ACHN (cell line): Measurements from ENCODE around the gene CHST12.

ENCODE experiments used
- DNase-seq: peaks from one replicate; pipeline ENCODE4 v3.0.0-alpha.2; 2015
- in situ Hi-C: cut with HindIII; loops from 2 replicates; pipeline ENCODE4 v1.10.0; 2017; ENCODE audit warnings: low sequenced_read_pairs, low pct_ligation_motif_present, low pct_unique_long_range_greater_than_20kb

Gene CHST12

DNA sequence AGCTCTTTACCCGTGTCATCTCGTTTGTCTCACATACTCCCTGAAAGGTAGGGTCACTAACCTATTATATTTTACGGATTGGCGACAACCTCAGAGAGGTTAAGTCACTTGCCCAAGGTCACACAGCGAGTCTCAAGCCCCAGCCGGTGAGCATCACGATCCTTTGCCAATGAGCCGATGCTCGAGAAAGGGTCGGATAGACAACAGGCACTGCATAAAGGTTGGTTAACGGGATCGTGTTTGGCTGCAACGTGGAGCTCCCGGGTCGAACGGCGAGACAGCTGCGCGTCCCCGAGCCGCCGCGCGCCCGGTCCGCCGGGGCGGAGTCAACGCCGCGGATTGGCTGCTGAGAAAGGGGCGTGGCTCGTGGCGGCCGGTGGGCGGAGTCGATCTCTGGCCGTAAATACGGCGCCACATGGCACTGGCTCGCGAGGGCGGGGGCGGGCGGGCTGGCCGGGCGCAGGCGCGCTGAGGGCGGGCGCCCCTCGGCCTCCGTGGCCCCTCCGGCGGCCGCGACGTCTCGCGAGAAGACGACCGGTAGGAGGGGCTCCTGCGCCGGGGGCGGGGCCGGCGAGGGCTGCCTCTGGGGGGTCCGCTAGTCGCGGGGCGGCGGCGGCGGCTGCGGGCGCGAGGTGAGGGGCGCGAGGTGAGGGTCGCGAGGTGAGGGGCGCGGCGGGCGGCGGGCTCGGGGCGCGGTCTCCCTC, at the start of gene CHST12:
CHST12 (plus strand) TSS at position 598 of the 704 bp plus-strand sequence. CDS start 29,029 bp downstream, outside the sequence.
- in situ Hi-C loops, result no loop called here
- peak; percentile 96 for DNase-seq

DNA sequence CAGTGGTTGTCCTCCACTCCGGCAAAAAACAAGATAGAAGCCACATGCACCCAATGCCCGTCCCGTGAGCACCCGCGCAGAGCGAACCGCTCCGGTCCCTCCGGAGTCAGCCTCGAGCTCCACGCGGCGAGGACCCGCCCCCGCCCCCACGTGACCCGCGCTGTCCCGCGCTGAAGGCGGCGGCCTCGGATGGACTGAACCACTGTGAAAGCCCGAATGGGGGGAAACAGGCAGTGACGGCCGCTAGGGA, 49.5 kb upstream of the CHST12 start:
- in situ Hi-C loops, result no loop called here
- peak; percentile 92 for DNase-seq

DNA sequence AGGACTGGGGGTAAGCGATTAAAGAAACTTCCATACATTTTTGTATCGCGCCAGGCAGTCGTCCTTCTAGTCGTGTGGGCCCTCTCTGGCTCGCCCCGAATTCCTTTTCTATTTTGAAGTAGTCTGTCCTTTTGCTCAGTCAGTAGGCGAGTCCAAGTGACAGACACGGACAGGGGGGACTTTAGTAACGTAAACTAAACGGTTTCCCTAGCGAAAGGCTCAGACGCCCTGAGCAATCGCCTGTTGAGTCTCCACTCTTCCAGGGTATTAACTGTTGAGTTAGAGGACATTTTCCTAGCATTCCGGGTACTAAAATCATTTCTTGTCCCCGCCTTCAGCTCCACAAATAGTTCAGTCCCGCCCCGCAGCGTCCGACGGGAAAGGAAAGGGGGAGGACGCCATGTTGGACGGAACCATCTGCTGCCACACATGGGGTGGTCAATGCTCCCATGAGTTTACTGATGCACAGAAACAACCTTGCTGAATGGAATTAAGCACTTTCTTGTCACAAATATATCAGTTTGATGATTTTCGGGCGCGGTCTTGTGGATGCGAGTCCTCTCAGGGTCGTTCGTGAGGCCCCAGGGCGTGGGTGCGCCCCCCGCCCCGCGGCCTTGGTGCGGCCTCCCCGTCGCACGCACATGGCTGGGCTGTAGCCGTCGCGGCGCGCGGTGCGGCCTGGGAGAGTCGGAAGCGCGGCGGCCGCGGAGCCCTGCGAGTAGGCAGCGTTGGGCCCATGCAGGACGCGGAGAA, 49.0 kb upstream of the CHST12 start, which contains the start of gene EIF3B:
EIF3B (plus strand) TSS at position 642 of the 753 bp plus-strand sequence; CDS start at position 737, 95 bp downstream.
- in situ Hi-C loops, result no loop called here
- peak; percentile 96 for DNase-seq

DNA sequence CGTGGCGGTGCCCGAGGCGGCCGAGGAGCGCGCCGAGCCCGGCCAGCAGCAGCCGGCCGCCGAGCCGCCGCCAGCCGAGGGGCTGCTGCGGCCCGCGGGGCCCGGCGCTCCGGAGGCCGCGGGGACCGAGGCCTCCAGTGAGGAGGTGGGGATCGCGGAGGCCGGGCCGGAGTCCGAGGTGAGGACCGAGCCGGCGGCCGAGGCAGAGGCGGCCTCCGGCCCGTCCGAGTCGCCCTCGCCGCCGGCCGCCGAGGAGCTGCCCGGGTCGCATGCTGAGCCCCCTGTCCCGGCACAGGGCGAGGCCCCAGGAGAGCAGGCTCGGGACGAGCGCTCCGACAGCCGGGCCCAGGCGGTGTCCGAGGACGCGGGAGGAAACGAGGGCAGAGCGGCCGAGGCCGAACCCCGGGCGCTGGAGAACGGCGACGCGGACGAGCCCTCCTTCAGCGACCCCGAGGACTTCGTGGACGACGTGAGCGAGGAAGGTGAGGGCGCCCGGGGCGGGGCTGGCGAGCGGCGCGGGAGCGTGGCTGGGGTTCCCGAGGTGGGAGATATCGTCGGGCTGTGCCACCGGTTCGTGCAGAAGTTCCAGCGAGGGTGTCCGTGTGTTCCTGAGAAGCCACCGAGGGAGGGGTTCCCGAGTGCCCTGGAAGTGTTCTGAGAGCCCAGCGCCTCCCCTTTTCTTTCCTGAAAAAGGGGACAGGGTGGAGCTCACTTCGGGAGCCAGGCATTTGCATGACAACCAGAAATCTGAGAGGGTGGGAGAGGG, 48.3 kb upstream of the CHST12 start:
- in situ Hi-C loops, result no loop called here
- peak; percentile 26 for DNase-seq

DNA sequence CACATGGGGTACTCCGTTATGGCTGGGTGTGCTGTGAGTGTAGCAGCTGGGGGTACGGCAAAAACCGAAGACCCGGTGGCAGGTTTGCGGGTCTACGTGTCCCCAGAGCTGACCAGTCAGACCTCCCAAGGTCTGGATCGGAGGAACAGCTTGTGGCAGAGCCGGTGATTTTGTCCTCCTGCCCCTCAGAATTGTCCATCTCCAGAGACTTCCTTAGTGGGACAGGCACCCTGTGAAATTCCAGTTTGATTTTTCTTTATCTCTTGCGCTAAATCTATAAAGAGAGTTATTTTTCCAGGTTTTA, 47.8 kb upstream of the CHST12 start:
- in situ Hi-C loops, result no loop called here
- peak; percentile 22 for DNase-seq

DNA sequence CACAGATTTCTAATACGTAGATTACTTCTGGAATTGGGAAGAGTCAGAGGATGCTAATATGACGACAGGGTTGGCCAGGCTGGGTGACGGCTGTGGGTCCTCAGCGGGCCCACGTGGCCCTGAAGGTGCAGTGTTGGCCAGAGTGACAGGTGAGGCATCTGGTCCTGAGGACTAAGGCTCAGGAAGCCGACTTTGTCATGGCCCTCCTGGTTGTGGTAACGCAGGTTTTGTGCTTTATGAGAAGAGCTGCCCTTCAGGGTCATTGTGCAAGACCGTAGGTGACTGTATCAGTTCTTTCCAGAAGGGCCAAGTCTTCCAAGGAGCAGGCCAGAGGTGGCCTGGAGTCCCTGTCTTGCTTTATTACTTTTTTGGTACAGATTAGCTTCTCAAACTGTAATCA, 46.2 kb upstream of the CHST12 start:
- DNase-seq, result no peak
- in situ Hi-C loops, result no loop called here

DNA sequence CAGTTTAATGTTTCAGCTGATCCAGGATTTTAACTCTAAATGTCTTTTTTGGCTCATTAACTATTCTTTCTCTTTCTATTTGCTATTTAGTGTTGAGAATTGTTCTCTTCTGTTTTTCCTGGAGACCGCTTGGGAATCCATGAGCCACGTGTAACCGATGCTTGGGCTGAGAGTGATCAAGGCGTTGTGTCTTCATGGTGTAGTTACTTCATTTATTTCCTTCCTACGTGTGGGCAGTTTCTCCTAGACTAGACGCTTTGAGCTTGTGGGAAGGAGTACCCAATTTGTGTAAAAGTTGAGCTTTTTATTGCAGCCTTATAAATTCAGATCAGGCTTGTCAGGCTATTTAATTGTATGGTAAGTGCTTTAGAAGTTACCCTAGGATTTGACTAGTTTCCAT, 45.8 kb upstream of the CHST12 start:
- no peak for DNase-seq
- in situ Hi-C loops, result no loop called here

DNA sequence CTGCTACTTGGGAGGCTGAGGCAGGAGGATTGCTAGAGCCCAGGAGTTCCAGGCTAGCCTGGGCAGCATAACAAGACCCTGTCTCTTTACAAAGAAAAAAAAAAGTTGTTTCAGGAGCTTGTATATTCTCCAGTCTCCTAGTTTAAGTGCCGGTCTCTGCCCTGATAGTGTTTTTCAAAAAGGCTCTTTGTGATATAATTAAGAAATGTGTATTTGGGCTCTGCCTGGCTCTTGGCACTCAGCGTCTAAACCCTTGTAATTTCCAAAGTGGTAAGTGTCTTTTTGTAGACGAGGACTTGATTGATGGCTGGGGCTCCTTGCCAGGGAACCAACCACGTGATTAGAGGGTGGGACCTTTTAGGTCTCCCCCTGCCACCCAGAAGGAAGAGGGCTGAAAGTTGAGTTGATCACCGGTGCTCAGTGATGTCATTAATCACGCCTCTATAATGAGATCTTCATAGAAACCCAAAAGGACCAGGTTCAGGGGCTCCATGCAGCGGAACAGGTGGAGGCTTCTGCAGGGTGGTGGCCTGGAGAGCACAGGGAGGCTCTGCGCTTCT, 44.4 kb upstream of the CHST12 start:
- no peak for DNase-seq
- in situ Hi-C loops, result no loop called here

DNA sequence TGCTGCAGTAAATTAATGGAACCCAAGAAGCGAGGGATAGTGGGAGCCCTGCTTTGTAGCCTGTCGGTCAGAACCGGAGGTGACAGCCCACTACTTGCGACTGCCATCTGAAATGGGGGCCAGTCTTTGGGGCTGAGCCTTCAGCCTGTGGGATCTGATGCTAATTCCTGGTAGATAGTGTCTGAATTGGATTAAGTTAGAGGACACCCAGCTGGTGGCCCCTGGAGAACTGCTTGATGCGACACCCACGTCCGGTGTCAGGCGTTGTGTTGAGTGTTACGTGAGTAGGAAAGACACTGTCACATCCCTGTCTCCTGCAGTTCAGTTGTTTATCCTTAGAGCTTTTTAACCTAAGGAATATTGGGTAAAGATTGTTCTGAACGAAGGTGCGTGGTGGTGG, 43.8 kb upstream of the CHST12 start:
- in situ Hi-C loops, result no loop called here
- DNase-seq, result no peak

DNA sequence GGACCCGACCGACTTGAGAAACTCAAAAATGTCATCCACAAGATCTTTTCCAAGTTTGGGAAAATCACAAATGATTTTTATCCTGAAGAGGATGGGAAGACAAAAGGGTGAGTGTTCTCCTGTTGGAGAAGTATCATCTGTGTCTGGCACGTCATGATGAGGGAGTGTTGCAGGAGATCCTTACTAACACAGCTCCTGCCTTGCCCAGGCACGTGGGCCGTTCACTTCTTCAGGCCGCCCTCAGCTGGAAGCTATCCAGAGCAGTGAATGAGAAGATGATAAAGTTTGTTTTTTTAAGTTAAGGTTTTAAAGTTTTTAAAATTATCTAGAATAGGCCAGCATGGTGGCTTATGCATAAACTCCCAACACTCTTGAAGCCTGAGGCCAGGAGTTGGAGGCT, 42.6 kb upstream of the CHST12 start:
- in situ Hi-C loops, result no loop called here

DNA sequence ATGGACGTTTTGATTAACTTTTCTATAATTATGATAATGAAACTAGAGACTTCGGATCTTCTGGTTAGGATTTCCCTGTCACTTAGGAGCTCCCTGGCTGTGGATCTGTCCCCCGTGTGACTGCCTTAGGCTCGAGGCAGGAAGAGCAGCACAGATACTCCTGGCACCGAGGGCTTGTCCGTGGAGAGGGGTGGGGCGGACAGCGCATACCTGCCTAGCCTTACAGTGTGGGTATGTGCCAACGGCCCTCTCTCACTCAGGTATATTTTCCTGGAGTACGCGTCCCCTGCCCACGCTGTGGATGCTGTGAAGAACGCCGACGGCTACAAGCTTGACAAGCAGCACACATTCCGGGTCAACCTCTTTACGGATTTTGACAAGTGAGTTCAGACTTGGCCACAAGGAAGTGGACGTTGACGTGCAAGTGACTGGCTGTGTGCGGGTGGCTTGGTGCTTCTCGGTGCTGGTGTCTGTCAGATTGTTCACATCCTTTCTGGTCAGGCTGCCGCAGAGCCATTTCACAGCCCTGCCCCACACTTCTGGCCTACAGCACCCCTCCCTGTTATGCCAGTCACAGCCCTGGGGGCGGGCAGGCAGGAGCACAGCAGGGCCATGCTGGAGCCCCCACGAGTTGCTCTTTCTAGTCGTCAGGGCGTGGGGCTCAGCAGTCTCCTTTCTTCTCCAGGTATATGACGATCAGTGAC, 40.9 kb upstream of the CHST12 start:
- in situ Hi-C loops, result no loop called here
- no peak for DNase-seq

More for the DNA sequence above, 42.6 kb upstream of the CHST12 start:
- DNase-seq, result no peak

DNA sequence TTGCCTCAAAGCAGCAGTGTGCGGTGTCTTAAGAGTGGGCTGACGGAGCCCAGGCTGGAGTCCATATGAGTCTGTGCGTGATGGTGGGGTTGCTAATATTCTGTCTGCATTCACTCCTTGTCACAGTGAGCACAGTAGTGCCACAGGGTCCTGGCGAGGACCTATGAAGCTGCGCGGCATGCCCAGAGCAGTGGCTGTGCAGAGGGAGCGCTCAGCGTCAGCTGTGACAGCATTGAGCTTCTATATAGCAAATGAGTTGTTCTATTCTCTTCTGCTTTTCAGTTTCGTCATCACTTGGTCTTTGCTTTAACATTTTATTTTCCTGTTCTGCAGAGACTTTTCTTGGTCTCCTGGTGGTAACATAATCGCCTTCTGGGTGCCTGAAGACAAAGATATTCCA, 34.3 kb upstream of the CHST12 start:
- in situ Hi-C loops, result no loop called here
- no peak for DNase-seq

DNA sequence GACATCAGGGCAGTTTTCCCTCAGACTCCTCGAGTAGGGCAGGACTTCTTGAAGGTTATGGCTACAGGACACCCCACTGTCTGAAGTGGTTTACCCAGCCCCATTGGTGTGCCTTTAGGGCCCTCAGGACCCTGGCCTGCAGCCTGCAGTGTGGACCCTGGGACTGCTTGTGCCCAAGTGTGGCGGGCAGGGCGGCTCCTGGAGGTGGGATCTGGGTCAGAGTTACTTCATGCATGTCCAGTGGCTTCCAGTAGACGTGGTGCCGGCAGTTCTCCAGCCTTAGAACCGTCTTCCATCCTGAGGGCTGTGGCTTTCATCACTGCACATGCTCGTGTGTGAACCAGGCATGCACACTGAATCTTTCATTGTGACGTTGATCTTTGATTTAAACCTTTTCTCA, 32.1 kb upstream of the CHST12 start:
- DNase-seq, result no peak
- in situ Hi-C loops, result no loop called here

DNA sequence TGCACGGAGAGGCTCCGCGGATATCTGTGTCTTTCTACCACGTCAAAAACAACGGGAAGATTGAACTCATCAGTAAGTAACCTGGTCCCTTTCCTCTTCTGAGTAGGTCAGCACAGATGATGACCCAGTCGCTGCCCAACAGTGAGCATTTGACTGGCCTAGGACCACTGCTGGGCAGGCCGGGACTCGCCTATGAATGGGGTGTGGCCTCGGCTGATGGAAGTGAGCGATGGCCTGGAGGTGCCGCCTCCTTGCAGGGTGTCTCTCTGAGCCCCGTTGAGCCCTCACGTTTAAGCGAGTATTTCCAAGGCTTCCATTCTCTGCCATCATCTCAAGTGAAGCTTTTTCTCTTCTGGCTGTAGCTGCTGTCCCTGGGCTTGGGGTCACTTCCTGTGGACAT, 30.7 kb upstream of the CHST12 start:
- no peak for DNase-seq
- in situ Hi-C loops, result no loop called here

DNA sequence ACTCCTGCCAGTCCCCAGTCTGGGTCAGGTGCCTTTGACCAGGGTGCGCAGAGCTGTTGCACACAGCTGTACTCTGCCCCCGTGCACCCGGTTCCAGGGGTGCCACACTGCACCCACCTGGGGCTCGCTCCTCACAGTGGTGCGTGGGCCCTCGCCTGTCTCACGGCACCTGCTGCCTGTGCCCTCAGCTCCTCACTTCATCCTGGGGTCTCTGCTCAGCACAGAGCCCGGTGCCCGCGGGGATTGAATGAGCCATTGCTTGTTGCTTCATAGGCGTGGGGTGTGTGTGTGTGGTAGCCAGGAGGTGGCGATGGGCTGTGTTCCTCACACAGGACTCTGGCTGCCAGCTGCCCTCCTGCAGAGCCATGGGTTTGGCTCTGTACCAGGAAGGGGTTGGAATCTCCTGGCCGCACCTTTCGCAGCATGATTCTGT, 30.3 kb upstream of the CHST12 start:
- in situ Hi-C loops, result no loop called here
- peak; percentile 17 for DNase-seq

DNA sequence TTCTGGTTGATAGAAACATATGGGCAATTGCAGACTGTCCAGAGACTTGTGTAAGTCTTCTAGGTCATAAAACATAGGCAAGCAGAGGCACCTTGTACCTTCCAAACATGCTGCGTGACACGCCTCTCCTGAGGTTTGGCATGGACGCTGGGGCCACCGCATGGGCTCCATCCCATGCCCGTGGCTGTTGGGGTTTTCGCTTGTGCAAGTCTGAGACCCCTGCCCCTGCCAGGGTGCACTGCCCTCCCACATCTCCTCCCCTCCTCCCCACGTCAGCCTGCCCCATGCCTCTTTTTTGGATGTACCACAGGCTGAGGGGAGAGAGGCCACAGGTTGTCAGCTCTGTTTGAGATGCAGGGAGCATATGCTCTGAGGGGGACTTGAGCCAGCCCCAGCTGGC, 29.8 kb upstream of the CHST12 start:
- no peak for DNase-seq
- in situ Hi-C loops, result no loop called here

DNA sequence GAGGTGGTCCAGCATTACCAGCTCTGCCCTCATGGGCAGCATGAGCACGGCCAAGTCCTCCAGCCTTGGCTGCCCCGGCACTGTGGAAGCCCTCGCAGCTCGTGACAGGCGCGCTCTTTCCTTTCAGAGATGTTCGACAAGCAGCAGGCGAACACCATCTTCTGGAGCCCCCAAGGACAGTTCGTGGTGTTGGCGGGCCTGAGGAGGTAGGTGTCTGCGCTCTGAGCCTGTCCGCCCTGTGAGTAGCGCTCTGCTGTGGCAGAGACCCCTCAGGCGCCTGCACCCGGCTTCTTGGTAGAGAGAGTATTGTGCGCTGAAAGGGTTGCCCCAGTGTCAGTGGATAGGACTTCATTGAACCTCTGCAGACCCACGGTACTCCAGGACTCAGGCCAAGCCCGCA, 29.0 kb upstream of the CHST12 start:
- no peak for DNase-seq
- in situ Hi-C loops, result no loop called here

DNA sequence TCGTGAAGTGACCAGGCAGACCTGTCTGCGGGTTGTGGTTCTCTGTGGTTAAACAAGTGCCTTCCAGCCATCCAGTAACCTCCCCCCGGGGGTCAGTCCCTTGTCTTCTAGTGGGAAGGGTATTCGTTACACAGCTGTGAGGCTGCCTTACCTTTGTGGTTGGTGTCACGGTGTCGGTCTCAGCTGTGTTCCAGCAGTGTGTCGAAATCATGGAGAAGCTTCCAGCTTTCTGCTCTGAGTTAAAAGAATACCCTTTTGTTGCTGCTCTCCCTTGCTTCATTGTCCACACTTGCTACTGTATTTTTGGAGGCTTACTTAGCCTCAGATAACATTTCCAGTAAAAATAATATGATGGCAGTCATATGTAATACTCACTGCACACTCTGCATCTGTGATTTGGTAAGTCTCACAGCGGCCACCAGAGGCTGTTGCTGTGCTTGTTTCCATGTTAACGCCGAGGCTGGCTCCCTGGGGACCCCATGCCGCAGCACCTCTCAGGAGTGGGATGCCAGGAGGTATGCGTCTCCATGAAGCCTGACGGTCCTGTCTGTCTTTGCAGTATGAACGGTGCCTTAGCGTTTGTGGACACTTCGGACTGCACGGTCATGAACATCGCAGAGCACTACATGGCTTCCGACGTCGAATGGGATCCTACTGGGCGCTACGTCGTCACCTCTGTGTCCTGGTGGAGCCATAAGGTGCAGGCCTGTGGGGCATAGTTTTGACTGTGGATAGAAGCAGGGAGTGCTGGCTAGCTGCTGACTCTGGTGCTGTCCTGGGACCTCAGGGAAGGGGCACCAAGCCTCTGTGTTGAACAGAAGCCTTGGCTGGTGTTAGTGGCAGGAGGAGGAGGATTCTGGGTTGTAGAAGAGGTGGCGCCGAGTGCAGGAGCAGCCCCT, 28.3 kb upstream of the CHST12 start:
- DNase-seq, result no peak

More for the DNA sequence above, 28.3 kb upstream of the CHST12 start:
- in situ Hi-C loops, result no loop called here
